GM19025 (cell line): ENCODE results near the gene RPS6KA3.

Experiments
- ATAC-seq: cut with Tn5 transposase; IDR thresholded peaks from one replicate; pipeline ENCODE4 v1.9.1; 2021; ENCODE audit warnings: mild to moderate bottlenecking, low read depth, moderate library complexity; ENCODE audit not compliant: unreplicated experiment

RPS6KA3 gene

DNA sequence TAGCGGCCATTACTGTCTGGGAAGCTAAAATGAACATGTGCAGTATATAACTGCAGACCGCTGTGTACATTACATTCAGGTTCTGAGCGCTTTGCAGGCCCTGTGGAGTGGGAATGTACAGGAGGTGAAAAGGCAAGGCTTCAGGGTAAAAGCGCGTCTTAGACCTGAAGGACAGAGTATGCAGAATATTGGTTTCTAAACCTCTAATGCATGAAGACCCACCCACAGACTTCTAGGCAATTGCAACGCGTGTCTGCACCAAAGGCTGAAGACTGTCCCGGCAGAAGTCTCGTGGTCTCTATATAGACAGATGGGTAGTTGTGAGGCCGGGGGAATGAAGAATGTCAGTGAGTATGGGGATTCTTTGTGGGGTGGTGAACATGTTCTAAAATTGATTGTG, 155.4 kb downstream of the RPS6KA3 start:
- no peak for ATAC-seq

DNA sequence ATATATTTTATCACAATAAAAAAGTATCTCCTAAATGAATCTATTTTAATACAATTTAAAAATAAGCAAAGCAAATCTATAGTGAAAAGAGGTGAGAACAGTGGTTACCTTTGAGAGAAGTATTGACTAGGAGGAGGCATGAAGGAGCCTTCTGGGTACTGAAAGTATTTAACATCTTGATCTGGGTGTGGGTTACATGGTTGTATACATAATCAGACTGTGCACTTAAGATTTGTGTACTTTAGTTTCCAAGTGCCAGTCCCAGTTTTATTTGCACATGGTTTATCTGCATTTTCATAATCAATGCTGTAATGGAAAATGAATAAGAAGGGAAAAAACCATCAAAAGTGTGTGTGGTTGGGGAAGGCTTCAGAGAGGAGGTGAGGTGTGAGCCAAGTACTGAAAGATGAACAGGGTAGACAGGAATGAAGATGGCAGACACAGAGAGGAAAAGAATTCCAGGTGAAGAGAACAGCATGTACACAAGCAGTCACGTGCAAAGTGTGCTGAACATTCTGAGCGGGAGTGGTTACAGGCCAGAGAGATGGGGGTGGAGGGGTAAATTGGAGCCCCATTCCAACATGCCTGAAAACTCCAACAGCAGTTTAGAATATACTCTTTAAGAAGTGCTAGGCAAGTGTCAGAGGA, 164.7 kb downstream of the RPS6KA3 start:
- no peak for ATAC-seq
